Coronary artery (tissue), 2 donors: ENCODE measurements around the gene DIPK1C.

Source experiments
- DNase-seq: peaks from one replicate; pipeline ENCODE4 v3.0.0-alpha.2; 2017; ENCODE audit warnings: low spot score
- H3K27ac ChIP-seq, 2 donors: fragments of 200-600 bp; sonication (generic); one replicate each; pipeline ENCODE4 v1.5.1; 2016 to 2019
- H3K4me3 ChIP-seq: fragments of 200-600 bp; sonication (generic); 2 replicates; pipeline ENCODE4 v1.5.1; 2016; ENCODE audit warnings: mild to moderate bottlenecking, moderate library complexity
- TF ChIP-seq, protein P1 (sequence below): fragments of 200-600 bp; sonication (generic); IDR thresholded peaks from one replicate; pipeline ENCODE4 v1.5.1; 2019; ENCODE audit warnings: antibody characterized with exemption

DIPK1C gene

DNA sequence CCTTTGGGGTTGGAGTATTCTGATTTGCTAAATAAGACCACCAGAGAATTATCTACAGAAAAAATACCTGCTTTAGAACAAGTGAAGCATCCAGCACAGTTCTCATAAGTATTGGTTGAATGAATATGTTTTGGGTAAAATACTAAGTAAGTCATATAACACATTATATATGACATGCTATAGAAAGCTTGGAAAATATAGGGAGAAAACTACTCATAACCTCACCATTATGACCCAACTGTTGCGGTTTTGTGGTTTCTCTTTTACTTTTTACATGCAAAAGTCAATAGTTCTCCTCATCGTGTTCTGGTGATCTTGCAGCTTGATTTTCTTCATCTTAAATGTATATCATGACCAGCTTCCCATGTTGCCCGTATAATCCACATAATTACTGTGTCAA, 66.2 kb downstream of the DIPK1C start:
- TF ChIP-seq, protein P1, sequence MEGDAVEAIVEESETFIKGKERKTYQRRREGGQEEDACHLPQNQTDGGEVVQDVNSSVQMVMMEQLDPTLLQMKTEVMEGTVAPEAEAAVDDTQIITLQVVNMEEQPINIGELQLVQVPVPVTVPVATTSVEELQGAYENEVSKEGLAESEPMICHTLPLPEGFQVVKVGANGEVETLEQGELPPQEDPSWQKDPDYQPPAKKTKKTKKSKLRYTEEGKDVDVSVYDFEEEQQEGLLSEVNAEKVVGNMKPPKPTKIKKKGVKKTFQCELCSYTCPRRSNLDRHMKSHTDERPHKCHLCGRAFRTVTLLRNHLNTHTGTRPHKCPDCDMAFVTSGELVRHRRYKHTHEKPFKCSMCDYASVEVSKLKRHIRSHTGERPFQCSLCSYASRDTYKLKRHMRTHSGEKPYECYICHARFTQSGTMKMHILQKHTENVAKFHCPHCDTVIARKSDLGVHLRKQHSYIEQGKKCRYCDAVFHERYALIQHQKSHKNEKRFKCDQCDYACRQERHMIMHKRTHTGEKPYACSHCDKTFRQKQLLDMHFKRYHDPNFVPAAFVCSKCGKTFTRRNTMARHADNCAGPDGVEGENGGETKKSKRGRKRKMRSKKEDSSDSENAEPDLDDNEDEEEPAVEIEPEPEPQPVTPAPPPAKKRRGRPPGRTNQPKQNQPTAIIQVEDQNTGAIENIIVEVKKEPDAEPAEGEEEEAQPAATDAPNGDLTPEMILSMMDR, result no peak
- no peak for DNase-seq
- Histone ChIP-seq H3K27ac (no peak overlapping the region), H3K4me3 (no peak overlapping the region)

DNA sequence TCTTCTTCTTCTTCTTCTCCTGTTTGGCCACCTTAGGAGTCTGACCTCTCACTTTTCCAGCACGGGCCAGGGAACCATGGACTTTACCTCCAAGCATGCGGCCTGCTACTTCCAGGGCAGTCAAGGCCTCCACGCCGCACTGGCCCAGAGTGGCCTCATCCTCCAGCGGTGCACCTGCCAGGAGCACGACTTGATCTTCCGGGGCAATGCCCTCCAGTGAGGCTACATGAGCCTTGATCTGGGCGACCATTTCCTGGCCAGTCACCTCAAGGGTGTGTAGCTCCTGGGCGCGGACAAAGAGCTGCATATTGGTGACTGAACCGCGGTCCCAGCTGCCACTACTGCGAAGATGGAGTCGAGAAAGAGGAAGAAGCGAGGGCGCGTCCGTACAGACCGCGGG, 67.1 kb downstream of the DIPK1C start:
- Histone ChIP-seq H3K27ac (no peak overlapping the region), H3K4me3 (no peak overlapping the region)
- TF ChIP-seq, protein P1, result no peak
- no peak for DNase-seq

DNA sequence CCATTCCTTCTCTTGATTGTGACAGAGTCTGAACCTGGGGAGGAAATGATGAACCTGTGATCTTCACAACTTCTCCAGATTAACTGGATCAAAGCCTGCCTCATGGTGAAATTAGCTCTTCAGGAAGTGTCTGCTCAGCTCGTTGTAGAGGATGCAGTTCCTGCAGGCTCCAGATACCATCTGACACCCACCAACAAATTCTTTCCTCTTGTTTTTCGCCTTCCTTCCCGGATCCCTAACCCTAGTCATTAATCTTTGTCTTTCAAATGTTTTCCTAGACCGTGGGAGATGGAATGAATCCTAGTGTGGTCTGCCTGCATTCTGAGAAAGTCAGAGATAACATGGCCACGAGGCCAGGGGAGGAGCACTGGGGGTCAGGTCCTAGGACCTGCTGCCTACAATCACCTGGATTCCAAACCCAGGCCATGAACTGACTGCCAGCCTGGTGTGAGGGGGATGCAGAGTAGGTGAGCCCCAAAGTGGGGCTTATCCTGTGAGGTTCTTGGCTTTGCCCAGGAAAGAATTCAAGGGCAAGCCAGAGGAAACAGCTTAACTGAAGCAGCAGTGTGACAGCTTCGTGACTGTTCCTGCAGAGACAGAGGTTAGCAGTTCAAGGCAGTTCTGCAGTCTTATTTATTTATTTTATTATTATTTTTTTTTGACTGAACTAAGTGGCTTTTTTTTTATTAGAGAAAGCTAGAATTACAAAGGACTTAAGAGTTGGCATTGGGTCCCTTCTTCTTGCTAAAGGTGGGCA, 67.8 kb downstream of the DIPK1C start:
- no peak overlapping the region for H3K4me3 ChIP-seq
- TF ChIP-seq, protein P1, result no peak
- no peak for DNase-seq
- H3K27ac ChIP-seq, result no peak overlapping the region

DNA sequence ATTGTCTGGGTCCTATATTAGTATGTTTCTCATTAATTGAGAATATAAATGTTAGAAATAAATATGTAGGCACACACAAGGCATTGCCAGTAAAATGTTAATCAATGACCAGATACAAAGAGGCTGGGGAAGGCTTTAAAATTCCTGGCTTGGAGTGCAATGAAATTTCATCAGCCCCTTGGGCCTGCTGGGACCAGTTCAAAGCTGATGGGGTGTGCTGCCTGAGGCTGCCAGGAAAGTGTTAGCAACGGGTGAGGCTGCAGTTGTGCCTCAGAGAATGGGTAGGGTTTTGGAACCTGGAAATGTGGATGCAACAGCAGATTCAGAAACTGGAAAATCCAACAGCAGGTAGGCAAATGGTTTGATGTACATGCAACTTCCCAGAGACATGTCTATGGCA, 68.9 kb downstream of the DIPK1C start:
- TF ChIP-seq, protein P1, result no peak
- no peak overlapping the region for H3K27ac ChIP-seq
- H3K4me3 ChIP-seq, result no peak overlapping the region
- no peak for DNase-seq

GRCh38 chr18:74387383-74387782, 69.7 kb downstream of the DIPK1C start:
- no peak overlapping the region for H3K4me3 ChIP-seq
- DNase-seq, result no peak
- TF ChIP-seq, protein P1, result no peak
- no peak overlapping the region for H3K27ac ChIP-seq
